ENCODE results near the gene NPIPA1.

DNA sequence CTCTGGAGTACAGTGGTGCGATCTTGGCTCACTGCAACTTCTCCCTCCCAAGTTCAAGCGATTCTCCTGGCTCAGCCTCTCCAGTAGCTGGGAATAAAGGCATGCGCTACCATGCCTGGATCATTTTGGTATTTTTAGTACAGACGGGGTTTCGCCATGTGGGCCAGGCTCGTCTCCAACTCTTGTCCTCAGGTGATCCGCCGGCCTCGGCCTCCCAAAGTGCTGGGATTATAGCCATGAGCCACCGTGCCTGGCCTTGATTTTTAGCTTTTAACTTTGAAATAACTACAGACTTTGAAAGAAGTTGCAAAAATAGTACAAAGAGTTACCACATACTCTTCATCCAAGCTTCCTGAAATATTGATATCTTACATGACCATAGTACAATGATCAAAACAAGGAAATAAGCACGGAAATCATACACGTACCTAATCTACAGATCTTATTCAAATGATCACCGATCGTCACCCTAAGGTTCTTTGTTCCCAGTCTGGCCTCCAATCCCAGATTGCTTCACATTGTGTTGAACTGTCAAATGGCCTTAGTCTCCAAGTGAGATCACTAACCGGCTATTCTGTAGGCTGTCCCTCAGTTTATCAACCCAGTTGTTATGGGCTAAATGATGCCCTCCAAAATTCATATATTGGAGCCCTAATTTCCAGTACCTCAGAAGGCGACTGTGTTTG, 18.4 kb downstream of the NPIPA1 start:
- TF ChIP-seq, protein P1, sequence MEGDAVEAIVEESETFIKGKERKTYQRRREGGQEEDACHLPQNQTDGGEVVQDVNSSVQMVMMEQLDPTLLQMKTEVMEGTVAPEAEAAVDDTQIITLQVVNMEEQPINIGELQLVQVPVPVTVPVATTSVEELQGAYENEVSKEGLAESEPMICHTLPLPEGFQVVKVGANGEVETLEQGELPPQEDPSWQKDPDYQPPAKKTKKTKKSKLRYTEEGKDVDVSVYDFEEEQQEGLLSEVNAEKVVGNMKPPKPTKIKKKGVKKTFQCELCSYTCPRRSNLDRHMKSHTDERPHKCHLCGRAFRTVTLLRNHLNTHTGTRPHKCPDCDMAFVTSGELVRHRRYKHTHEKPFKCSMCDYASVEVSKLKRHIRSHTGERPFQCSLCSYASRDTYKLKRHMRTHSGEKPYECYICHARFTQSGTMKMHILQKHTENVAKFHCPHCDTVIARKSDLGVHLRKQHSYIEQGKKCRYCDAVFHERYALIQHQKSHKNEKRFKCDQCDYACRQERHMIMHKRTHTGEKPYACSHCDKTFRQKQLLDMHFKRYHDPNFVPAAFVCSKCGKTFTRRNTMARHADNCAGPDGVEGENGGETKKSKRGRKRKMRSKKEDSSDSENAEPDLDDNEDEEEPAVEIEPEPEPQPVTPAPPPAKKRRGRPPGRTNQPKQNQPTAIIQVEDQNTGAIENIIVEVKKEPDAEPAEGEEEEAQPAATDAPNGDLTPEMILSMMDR (conservative IDR thresholded peaks at IDR 0.05; ENCODE audit: low read length), result no peak
- TF ChIP-seq EZH2phosphoT487 (IDR thresholded peaks at IDR 0.05; ENCODE audit: borderline replicate concordance, low read depth, low read length), result no peak
